G401.6 (cell line): ENCODE data around the gene TMOD1.
"Not testable (repeated sequence)": the region's sequence is repeated elsewhere in the genome, so short reads cannot be mapped to it uniquely, and the experiment has no call there.

Experiments used
- FAIRE-seq: peaks from 2 replicates; lab custom pipeline; 2012; peaks lifted over from hg19 to GRCh38; lab: Jason Lieb, UNC

The TMOD1 gene

GRCh38 chr9:97501177-97501971, at the start of gene TMOD1:
TSS of gene TMOD1 (plus strand) at chr9:97501666. CDS start at chr9:97524189, 22,523 bp downstream.
- FAIRE-seq: no peak

DNA sequence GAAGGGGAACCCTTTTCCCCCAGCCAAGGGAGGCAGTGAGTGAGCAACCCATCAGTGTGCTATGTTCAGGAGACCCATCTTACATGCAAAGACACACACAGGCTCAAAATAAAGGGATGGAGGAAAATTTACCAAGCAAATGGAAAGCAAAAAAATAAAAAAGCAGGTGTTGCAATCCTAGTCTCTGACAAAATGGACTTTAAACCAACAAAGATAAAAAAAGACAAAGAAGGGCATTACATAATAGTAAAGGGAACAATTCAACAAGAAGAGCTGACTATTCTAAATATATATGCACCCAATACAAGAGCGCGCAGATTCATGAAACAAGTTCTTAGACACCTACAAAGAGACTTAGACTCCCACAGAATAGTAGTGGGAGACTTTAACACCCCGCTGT, 47.9 kb upstream of the TMOD1 start:
- not testable (repeated sequence) for FAIRE-seq

- not testable (repeated sequence) for FAIRE-seq
Measured at GRCh38 chr9:97456841-97457240, 44.6 kb upstream of the TMOD1 start.

DNA sequence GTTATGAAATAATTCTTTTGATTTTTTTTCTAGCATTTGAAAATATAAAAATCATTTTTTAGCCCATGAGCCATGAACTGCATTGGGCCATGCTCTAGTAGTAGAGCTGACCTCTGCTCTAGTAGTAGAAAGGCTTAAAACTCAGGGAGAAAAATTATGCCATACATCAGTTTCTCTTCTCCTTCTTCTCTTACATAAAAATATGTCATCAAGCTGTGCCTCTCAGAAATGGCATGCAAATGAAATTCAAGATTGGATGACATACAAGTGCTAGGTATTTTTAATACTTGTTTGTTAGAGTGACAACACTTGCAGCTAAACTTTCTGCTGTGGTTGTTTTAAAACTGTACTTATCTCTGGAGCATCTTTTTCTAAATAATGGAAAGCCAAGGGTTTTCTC, 42.1 kb upstream of the TMOD1 start:
- no peak for FAIRE-seq

DNA sequence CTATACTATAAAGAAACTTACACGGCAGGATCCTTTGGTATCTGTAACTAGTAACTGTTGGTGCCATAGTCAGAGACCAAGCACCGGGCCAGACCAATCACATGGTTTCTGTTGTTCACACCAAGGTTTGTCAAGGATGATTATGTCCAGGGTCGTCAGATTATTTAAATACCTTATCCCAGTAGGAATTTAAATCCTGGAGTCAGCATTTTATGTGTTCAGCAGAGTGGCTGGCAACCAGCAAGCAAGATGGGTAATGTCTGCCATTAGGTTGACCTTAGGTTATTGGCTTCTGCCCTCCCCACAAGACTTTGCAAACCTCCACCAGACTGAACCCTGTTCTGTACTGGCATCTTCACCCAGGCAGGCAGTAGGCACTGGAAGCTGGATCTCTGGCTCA, 39.3 kb upstream of the TMOD1 start:
- FAIRE-seq: no peak

- FAIRE-seq: no peak
Measured at GRCh38 chr9:97462914-97463313, 38.6 kb upstream of the TMOD1 start.

DNA sequence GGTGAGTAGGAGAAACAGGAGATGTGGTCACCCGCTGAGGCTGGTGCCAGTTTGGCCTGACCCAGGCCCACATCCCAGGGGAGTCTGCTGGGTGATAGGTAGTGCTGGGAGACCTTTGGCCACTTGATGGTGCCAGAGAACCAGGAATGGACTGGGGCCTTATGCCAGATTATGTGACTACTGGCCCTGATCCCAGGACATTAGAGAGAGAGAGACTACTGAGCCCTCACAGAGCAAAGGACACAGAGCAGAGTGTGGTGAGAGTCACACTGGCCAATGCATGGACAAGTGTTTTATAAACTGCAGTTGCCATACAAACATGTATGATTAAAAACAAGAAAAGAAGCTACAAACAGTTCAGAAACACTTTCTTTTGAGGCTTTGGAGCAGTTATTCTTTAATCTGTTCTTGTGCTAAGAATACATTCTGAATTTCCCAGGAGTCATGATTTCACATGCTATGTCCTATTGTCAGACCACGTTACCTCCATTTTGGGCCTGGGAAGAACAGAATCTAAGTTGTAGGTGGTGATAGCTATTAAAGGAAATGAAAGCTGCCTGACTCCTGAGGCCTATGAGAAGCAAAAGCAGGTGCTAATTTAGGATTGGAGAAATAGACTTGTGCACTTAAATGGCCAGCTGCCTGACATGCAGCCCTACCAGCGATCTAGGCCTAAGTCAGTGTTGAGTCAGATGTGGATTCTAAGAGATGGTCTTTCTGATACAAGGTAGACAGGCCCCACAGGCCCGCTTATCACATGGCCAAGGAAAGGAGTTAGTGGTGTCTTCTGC, 32.6 kb upstream of the TMOD1 start:
- FAIRE-seq: no peak

GRCh38 chr9:97470076-97470475, 31.4 kb upstream of the TMOD1 start:
- no peak for FAIRE-seq

GRCh38 chr9:97473717-97474116, 27.7 kb upstream of the TMOD1 start:
- FAIRE-seq: no peak

- no peak for FAIRE-seq
Measured at GRCh38 chr9:97474372-97474925, 27.0 kb upstream of the TMOD1 start.

GRCh38 chr9:97475059-97475458, 26.4 kb upstream of the TMOD1 start:
- no peak for FAIRE-seq

- FAIRE-seq: no peak
Measured at GRCh38 chr9:97478301-97478981, 23.0 kb upstream of the TMOD1 start.

DNA sequence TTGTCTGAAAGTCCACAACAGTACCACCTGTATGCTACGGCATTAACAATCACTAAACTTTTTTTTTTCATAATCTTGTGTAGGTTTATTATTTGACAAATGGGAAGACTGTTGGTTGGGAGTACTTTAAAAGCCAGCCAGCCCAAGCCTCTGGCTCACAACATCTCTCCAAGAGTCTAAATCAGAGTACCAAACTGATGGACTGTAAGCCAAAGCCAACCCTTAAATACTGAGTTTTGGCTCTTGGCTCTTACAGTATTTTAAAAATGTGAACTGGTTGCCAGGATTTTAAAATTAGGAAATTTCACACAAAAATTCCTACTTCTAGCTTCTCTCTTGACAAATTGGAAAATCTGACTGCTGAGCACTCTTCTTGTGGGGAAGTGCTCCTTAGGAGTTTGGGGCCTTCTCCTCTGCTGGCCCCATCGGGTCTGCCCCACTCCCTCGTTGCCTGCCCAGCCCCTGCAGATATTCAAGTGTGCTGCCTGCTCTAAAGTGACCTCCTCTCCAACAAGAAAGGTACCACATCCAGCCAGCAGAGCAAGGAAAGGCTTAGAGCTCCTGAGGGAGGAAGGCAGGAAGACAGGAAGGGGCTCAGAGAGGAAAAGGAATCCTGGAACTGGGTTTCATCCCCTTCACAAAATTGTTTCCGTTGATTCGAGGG, 21.8 kb upstream of the TMOD1 start:
- no peak for FAIRE-seq

DNA sequence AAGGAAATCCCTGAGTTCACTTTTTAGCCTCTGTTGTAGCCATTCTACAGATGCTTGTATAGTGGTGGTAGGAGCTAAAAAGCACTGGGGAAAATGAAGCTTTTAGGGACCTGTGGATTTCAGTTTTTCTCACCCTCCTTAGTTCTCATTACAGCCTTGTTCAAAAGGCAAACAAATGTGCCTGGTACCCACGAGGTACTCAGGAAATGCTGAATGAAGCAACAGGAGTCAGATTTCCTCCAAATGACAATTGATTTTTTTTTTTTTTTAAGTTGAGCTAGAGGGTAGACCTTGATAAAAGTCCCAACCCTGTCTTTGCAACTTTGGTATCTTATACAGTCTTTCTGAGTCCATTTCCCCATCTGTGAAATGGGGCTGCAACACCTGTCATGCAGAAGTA, 21.3 kb upstream of the TMOD1 start:
- no peak for FAIRE-seq

DNA sequence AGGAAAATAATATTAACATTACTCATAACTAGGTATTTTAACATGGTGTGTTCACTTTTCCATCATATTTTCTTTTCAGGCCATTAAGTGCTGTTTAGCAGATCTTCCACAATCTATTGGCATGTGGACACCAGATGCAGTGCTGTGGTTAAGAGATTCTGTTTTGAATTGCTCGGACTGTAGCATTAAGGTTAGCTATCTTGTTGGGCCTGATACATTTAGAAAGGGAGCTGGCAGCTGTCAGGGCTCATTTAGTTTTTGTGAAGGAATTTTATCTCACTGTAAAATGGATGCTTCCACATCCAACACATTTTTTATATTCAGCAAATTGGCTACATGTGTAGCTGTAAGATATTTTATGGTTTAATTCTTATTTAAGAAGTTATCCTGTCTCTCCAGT, 20.7 kb upstream of the TMOD1 start:
- no peak for FAIRE-seq

DNA sequence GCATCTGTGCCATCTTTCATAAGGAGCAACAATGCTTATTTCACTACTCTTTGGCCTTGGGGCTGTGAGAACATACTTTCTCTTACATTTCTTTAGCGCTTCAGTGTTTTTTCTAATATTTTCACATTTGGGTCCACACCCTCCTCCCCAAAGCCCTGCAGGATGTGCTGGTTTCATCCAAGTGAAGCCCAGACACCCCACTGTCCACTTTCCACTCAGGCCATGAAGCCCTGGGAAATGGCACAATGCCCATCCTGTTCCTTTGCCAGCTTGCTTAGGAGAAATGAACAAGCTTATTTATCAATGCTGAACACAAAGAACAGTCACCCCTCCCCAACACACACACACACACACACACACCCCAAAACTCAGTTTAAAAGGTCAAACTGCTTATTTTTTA, 17.3 kb upstream of the TMOD1 start:
- FAIRE-seq: no peak

GRCh38 chr9:97487107-97487506, 14.4 kb upstream of the TMOD1 start:
- no peak for FAIRE-seq

DNA sequence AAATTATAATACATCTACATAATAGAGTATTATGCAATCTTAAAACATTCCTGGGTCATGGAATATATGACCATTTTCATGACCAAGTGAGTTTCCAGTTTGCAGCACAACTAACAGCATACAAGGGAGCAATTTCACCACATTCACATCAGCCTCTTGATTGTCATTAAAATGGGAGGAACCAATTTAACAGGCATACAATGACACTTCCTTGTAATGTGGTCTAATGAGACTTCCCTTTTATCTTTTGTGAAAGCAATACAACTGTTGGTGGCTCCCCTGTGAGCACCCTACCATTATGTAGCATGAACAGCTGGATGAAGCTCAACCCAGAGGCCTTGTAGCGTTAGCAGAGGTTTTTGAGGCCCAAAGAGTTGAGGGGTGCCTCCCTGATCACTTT, 13.6 kb upstream of the TMOD1 start:
- FAIRE-seq: no peak

DNA sequence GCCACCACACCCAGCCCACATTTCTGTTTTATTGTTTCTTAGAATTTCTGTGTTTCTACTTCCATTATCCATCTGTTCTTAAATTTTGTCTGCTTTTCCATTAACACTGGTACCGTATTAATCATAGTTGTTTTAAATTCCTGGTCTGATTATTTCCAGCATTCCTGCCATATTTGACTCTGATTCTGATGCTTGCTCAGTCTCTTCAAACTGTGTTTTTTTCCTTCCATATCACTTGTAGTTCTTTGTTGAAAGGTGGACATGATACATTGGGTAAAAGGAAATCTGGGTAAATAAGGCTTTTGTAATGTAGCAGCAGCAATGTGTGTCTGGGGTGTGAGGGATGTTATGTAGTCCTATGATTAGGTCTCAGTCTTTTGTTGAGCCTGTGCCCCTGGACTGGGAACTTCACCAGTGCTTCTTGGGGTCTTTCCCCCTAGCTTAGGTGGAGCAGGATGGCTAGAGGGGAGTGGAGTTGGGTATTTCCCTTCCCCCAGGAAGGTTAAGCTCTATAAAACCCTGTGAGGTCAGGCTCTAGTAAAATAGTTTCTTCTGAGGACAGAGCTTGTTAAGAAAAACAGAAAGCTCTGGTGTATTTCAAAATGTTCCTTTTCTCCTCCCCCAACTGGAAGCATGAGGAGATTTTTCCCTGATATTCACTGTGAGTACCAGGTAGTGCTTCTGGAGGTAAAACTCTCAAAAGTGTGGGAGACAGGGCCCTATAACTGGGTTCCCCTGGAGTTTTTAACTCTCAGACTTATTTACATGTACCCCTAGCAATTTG, 10.1 kb upstream of the TMOD1 start:
- no peak for FAIRE-seq

DNA sequence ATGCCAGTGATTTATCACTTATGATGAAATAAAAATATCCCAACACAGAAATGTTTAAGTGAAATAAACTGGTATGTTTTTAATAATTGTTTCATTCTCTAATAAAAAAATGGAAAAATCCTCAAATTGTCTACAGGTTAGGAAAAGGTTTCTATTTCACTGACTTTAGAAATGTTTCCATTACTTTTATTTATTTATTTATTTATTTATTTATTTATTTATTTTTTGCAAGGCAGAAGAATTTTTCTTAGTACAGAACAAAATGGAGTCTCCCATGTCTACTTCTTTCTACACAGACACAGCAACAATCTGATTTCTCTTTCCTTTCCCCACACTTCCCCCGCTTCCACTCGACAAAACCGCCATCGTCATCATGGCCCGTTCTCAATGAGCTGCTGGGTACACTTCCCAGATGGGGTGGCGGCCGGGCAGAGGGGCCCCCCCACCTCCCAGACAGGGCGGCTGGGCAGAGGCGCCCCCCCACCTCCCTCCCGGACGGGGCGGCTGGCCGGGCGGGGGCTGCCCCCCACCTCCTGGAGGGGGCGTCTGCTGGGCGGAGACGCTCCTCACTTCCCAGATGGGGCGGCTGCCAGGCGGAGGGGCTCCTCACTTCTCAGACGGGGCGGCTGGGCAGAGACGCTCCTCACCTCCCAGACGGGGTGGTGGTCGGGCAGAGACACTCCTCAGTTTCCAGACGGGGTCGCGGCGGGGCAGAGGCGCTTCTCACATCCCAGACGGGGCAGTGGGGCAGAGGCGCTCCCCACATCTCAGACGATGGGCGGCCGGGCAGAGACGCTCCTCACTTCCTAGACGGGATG, 3.7 kb upstream of the TMOD1 start:
- FAIRE-seq: not testable (repeated sequence)
